Spinal cord (tissue), 10 donors: ENCODE measurements around the gene OSBPL8. TPM values are rescaled to one million over a fixed set of nuclear protein-coding genes. Genes with fewer than 3 reads are reported as not detected.
"Not testable (repeated sequence)": the region's sequence is repeated elsewhere in the genome, so short reads cannot be mapped to it uniquely, and the experiment has no call there.

Experiments used
- DNase-seq, 6 donors: peaks; one replicate each; pipeline versions ENCODE4 v3.0.0 to v3.0.0-alpha.2; 2013 to 2015; ENCODE audit warnings: low spot score in 6 of 6, low read depth in 4 of 6
- H3K27ac ChIP-seq: one replicate; pipeline ENCODE4 v1.5.1; 2013; ENCODE audit warnings: low read depth, low read length, control low read depth
- H3K27me3 ChIP-seq: one replicate; pipeline ENCODE4 v1.6.1; 2013; ENCODE audit warnings: low read length; ENCODE audit not compliant: control insufficient read depth, insufficient read depth
- H3K36me3 ChIP-seq: one replicate; pipeline ENCODE4 v1.6.1; 2013; ENCODE audit warnings: low read length; ENCODE audit not compliant: control insufficient read depth, insufficient read depth
- H3K4me1 ChIP-seq: one replicate; pipeline ENCODE4 v1.6.1; 2013; ENCODE audit warnings: low read length; ENCODE audit not compliant: control insufficient read depth, insufficient read depth
- H3K4me3 ChIP-seq: one replicate; pipeline ENCODE4 v1.5.1; 2013; ENCODE audit warnings: low read depth, low read length, control low read depth
- H3K9me3 ChIP-seq: one replicate; pipeline ENCODE4 v1.6.1; 2013; ENCODE audit warnings: low read length; ENCODE audit not compliant: control insufficient read depth, insufficient read depth
- WGBS: methylation state at CpG from one replicate; pipeline ENCODE4 v1.1.5; 2013; ENCODE audit warnings: missing lambda C conversion rate; ENCODE audit not compliant: insufficient coverage; 5-methylcytosine and 5-hydroxymethylcytosine counted together
- polyA plus RNA-seq, 2 donors: library from polyadenylated mRNA; unstranded; fragments of 120-200 nt; gene quantifications; one replicate each; pipeline ENCODE4 v1.2.1, GENCODE V29; 2013; ENCODE audit not compliant: insufficient read length in 2 of 2
- total RNA-seq, 2 donors: library from RNA; depleted of rRNA in 1 of 2; stranded (reverse); fragments of 120-200 nt in 1 of 2; fragments of >200 nt in 1 of 2; gene quantifications; one replicate each; pipeline versions ENCODE4 v1.2.3 to v1.2.4, GENCODE V29; 2013 to 2014
- donor health status: healthy.

The OSBPL8 gene
- total and polyA plus RNA-seq, 4 donors: 34.1 to 149 (median 56.9) TPM

- H3K9me3 ChIP-seq: no peaks in the 10 kb centered on the region
- WGBS: 0% methylated on average over 1 of the region's 6 CpGs
Measured at GRCh38 chr12:76508128-76508980, 51.2 kb downstream of the OSBPL8 start.

GRCh38 chr12:76506149-76506548 is 53.4 kb downstream of the OSBPL8 start:
- DNase-seq: no peak
- Histone ChIP-seq H3K4me1 (no peaks in the 10 kb centered on the region), H3K36me3 (no peaks in the 10 kb centered on the region), H3K27me3 (no peaks in the 10 kb centered on the region), H3K9me3 (peaks cover 2% of the 10 kb centered on the region), H3K27ac (no peak overlapping the region), H3K4me3 (no peak overlapping the region)
- WGBS: no CpG with 5 or more reads among the region's 3 CpGs

More at GRCh38 chr12:76508128-76508980, 51.2 kb downstream of the OSBPL8 start:
- H3K27ac ChIP-seq: no peak overlapping the region
- no peak overlapping the region for H3K4me3 ChIP-seq
- no peaks in the 10 kb centered on the region for H3K27me3 ChIP-seq
- DNase-seq: no peak
- no peaks in the 10 kb centered on the region for H3K36me3 ChIP-seq
- no peaks in the 10 kb centered on the region for H3K4me1 ChIP-seq

DNA sequence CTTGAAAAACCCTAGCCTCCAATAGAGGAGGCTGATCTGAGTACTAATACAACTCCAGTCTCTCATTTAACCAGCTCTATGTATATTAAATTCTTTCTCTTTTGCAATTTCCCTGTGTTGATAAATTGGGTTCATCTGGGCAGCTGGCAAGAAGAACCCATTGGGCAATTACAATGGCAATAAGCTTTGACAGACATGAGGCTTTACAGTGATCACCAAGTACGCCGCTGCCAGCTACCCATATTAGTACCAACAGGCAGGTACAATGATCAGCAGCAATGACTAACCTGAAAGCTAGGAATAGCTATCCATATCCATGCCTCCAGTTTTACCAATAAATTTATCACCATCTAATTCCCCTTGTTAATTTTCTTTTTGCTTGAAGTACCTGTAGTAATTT is 54.5 kb downstream of the OSBPL8 start:
- WGBS: no CpG with 5 or more reads among the region's 2 CpGs
- Histone ChIP-seq H3K9me3 (peaks cover 2% of the 10 kb centered on the region), H3K36me3 (no peaks in the 10 kb centered on the region), H3K4me3 (no peak overlapping the region), H3K27me3 (no peaks in the 10 kb centered on the region), H3K27ac (no peak overlapping the region), H3K4me1 (no peaks in the 10 kb centered on the region)
- DNase-seq: no peak

DNA sequence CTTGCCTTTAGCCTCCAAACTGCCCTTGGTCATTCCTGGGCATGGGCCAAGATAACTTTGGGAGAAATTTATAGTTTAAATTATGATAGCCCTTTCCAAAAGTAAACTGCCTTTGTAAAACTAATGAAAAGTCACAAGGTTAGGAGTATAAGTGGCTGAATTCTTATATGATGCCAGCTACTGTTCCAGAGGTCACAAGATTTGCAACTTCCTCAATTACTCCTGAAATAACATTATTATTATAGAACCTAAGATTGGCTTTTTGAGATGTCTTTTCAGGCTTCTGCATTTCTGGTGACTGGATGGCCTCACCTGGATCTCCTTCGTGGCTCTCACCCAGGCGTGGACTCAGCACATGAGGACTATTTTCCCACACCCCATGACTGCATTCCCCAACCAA is 55.0 kb downstream of the OSBPL8 start:
- Histone ChIP-seq H3K9me3 (peaks cover 2% of the 10 kb centered on the region), H3K4me1 (no peaks in the 10 kb centered on the region), H3K27me3 (no peaks in the 10 kb centered on the region), H3K4me3 (no peak overlapping the region), H3K36me3 (no peaks in the 10 kb centered on the region), H3K27ac (no peak overlapping the region)
- 100% methylated on average over 2 of the region's 2 CpGs for WGBS
- DNase-seq: no peak

- Histone ChIP-seq H3K27ac (no peak overlapping the region), H3K4me1 (no peaks in the 10 kb centered on the region), H3K36me3 (no peaks in the 10 kb centered on the region), H3K9me3 (peaks cover 2% of the 10 kb centered on the region), H3K27me3 (no peaks in the 10 kb centered on the region), H3K4me3 (no peak overlapping the region)
- DNase-seq: no peak
Measured at GRCh38 chr12:76503957-76504356, 55.6 kb downstream of the OSBPL8 start.

DNA sequence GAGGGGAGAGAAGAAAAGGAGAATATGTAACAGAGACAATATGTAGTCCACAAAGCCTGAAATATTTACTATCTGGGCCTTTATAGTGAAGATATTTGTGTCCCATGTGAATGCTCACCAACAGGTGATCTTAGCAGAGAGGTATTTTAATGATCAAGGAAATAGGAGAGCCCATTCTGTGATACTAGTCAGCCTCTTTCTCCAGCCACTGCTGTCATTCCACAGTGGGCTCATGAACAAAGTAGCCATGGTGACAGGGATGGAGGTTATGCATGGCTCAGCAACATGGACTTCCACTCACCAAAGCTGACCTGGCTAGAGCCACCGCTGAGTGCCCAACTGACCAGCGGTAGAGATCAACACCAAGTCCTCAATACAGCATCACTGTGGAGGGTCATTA is 58.2 kb downstream of the OSBPL8 start:
- no peak for DNase-seq
- H3K4me3 ChIP-seq: no peak overlapping the region
- H3K27me3 ChIP-seq: no peaks in the 10 kb centered on the region
- no peak overlapping the region for H3K27ac ChIP-seq
- H3K36me3 ChIP-seq: no peaks in the 10 kb centered on the region
- WGBS: 100% methylated on average over 2 of the region's 2 CpGs
- H3K4me1 ChIP-seq: no peaks in the 10 kb centered on the region
- H3K9me3 ChIP-seq: peaks cover 2% of the 10 kb centered on the region

GRCh38 chr12:76499136-76499535 is 60.4 kb downstream of the OSBPL8 start:
- not testable (repeated sequence) for DNase-seq, H3K4me1 ChIP-seq, H3K27ac ChIP-seq, H3K4me3 ChIP-seq, H3K36me3 ChIP-seq, H3K9me3 ChIP-seq, H3K27me3 ChIP-seq
- 100% methylated on average over 4 of the region's 4 CpGs for WGBS

DNA sequence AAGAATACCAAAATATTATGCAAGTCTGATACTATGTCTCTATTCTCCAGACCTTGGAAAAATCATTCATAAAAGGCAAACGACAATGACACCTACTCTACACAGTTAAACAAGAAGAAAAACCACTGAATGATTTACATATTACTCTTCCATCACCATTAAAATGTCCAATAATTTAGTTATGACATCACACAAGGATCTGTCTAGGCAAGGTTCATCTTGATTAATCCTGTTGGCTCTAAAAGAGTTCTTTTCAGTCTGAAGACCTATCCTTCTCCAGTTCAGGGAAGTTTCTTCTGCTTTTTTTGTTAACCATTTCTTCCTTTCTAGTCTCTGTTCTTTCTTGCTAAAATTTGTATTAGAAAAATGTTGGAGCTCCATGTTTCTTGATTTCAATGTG is 64.0 kb downstream of the OSBPL8 start:
- Histone ChIP-seq H3K9me3 (peaks cover 6% of the 10 kb centered on the region), H3K4me1 (no peaks in the 10 kb centered on the region), H3K27me3 (no peaks in the 10 kb centered on the region), H3K36me3 (peaks cover 3% of the 10 kb centered on the region), H3K27ac (no peak overlapping the region), H3K4me3 (no peak overlapping the region)
- DNase-seq: no peak
- no CpG with 5 or more reads among the region's 1 CpG for WGBS

GRCh38 chr12:76491292-76491691 is 68.3 kb downstream of the OSBPL8 start:
- Histone ChIP-seq H3K4me3 (no peak overlapping the region), H3K9me3 (peaks cover 6% of the 10 kb centered on the region), H3K36me3 (peaks cover 3% of the 10 kb centered on the region), H3K4me1 (no peaks in the 10 kb centered on the region), H3K27ac (no peak overlapping the region), H3K27me3 (no peaks in the 10 kb centered on the region)
- 100% methylated on average over 1 of the region's 1 CpG for WGBS
- no peak for DNase-seq

DNA sequence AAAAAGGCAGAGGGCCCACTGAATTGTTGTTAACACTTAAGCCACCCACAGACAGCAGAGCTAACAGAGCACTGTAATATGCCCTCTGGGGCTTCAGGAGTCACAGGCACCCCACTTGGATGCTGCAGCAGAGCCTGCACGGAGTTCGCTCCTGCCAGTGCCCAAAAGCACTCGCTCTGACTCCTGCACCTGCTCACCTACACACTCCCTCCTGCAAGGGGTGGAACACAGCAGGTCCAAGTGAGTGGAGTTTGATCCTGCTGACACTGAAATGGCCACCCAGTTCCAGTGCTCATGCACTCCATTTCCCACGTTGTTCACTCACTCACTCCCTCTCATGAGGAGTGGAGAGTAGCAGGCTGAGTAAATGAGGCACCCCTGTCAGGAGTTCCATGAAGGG is 68.8 kb downstream of the OSBPL8 start:
- H3K27me3 ChIP-seq: no peaks in the 10 kb centered on the region
- no peak overlapping the region for H3K27ac ChIP-seq
- H3K4me3 ChIP-seq: no peak overlapping the region
- WGBS: 100% methylated on average over 2 of the region's 4 CpGs
- peaks cover 6% of the 10 kb centered on the region for H3K9me3 ChIP-seq
- H3K36me3 ChIP-seq: peaks cover 3% of the 10 kb centered on the region
- H3K4me1 ChIP-seq: no peaks in the 10 kb centered on the region
- DNase-seq: no peak
